ENCODE measurements around the gene GPS1. TPM values are rescaled to one million over a fixed set of nuclear protein-coding genes. Genes with fewer than 3 reads are reported as not detected.

GPS1 gene
- total and polyA plus RNA-seq, 2 of the 4 experiments (the other 2 are of a cell fraction), result 157 to 181 TPM

- DNase-seq, result no peak
- TF ChIP-seq CHD1 (IDR thresholded peaks at IDR 0.05; ENCODE audit: low read depth, low read length) (no peak), CEBPB (IDR thresholded peaks at IDR 0.05; ENCODE audit: low read depth, low read length) (no peak), MAFK (IDR thresholded peaks at IDR 0.05; ENCODE audit: low read depth, low read length) (no peak), MXI1 (IDR thresholded peaks at IDR 0.05; ENCODE audit: borderline replicate concordance, low read depth, low read length) (no peak), POLR2A (IDR thresholded peaks at IDR 0.05; ENCODE audit: low read depth, low read length) (no peak), RAD21 (IDR thresholded peaks at IDR 0.05; ENCODE audit: low read length) (no peak)
- no peaks in the 10 kb centered on the region for H3K27me3 ChIP-seq (ENCODE audit: control insufficient read depth, insufficient read depth, low read length)
- H3K4me3 ChIP-seq (ENCODE audit: insufficient read depth, low read depth, low read length), result no peak overlapping the region
- H2AFZ ChIP-seq (replicated peaks; ENCODE audit: low read length, poor library complexity), result no peak overlapping the region
- H4K91ac ChIP-seq (ENCODE audit: insufficient read depth, low read depth, low read length), result no peak overlapping the region
- H3K9ac ChIP-seq (ENCODE audit: low read depth, low read length), result no peak overlapping the region
- no peak for ATAC-seq (ENCODE audit: low read depth)
- no peak overlapping the region for H2BK20ac ChIP-seq (ENCODE audit: low read depth, low read length)
- no peak overlapping the region for H4K8ac ChIP-seq (ENCODE audit: low read depth in 2 of 2, low read length in 2 of 2)
- H3K14ac ChIP-seq (replicated peaks; ENCODE audit: low read depth, low read length), result no peak overlapping the region
- dilution Hi-C loops (cut with HindIII; ENCODE audit: low sequenced_read_pairs, unreplicated experiment) (no loop called here), in situ Hi-C loops (cut with MboI; ENCODE audit: low sequenced_read_pairs) (no loop called here), intact Hi-C loops (cut with micrococcal nuclease) (no loop called here)
- H3K9me3 ChIP-seq (ENCODE audit: control insufficient read depth, insufficient read depth, low read length), result no peaks in the 10 kb centered on the region
- no peak overlapping the region for H3K18ac ChIP-seq (ENCODE audit: low read depth, low read length)
- H2BK5ac ChIP-seq (ENCODE audit: low read depth, low read length, poor library complexity, severe bottlenecking), result no peak overlapping the region
- H3K4me1 ChIP-seq (ENCODE audit: control insufficient read depth, insufficient read depth, low read length), result peaks cover 9% of the 10 kb centered on the region
- no peak overlapping the region for H2AK9ac ChIP-seq (replicated peaks; ENCODE audit: low read depth, low read length, poor library complexity)
- BruUV-seq (replicated peaks), result no TSS peak
- no peak overlapping the region for H4K5ac ChIP-seq (ENCODE audit: low read depth, low read length)
- peaks cover 5 to 14% of the 10 kb centered on the region in 2 experiments for H3K79me1 ChIP-seq (ENCODE audit: low read depth in 1 of 2, low read length in 2 of 2)
- no peaks in the 10 kb centered on the region; the same call in 1 of the 2 replicates for H4K20me1 ChIP-seq (ENCODE audit: insufficient read depth, low read length)
- ChIA-PET CTCF (no interaction called here), POLR2A (ENCODE audit: unreplicated experiment) (no interaction called here)
- no peak overlapping the region for H3K4me2 ChIP-seq (ENCODE audit: low read depth, low read length)
- H3K9me1 ChIP-seq (ENCODE audit: insufficient read depth, low read length), result no peaks in the 10 kb centered on the region
- H2BK120ac ChIP-seq (ENCODE audit: low read depth, low read length), result no peak overlapping the region
- no peak overlapping the region for H3K4ac ChIP-seq (ENCODE audit: low read depth, low read length)
- no peak overlapping the region for H2AK5ac ChIP-seq (ENCODE audit: low read depth, low read length)
- no peak overlapping the region for H3K23ac ChIP-seq (ENCODE audit: low read depth, low read length)
- no peak overlapping the region for H3K56ac ChIP-seq (ENCODE audit: extremely low read depth, insufficient read depth, low read length)
- H2BK15ac ChIP-seq (ENCODE audit: low read depth, low read length), result no peak overlapping the region
- H3K27ac ChIP-seq (ENCODE audit: insufficient read depth, low read length), result no peak overlapping the region
- H3K36me3 ChIP-seq (ENCODE audit: control insufficient read depth, insufficient read depth, low read length), result peaks cover 2% of the 10 kb centered on the region
- 94% methylated on average over 12 of the region's 13 CpGs; no CpG with 5 or more reads in 1 of the 2 experiments for WGBS, 2 experiments (ENCODE audit: extremely low coverage in 2 of 2, insufficient read length in 1 of 2)
Measured at GRCh38 chr17:82028246-82028645, 23.5 kb upstream of the GPS1 start.

All from IMR-90 (cell line).